ENCODE results near the gene YIF1B.

Gene YIF1B

GRCh38 chr19:38336638-38337359 is 21.1 kb upstream of the YIF1B start:
- H3K9me3 ChIP-seq (ENCODE audit: insufficient read depth, low read length) = no peaks in the 10 kb centered on the region
- peak overlapping the region; percentile 90 for H2AFZ ChIP-seq (ENCODE audit: low read depth, low read length, severe bottlenecking)
- no peaks in the 10 kb centered on the region for H3K27me3 ChIP-seq (ENCODE audit: low read length)
- no peaks in the 10 kb centered on the region for H3K9me2 ChIP-seq (replicated peaks; ENCODE audit: insufficient read depth, low read length)
- no peaks in the 10 kb centered on the region for H3K79me2 ChIP-seq (ENCODE audit: insufficient read depth, low read length)
- H3K4me3 ChIP-seq (ENCODE audit: insufficient read depth, low read length, poor library complexity, severe bottlenecking) = peak overlapping the region; percentile 82
- TF ChIP-seq, protein P1, sequence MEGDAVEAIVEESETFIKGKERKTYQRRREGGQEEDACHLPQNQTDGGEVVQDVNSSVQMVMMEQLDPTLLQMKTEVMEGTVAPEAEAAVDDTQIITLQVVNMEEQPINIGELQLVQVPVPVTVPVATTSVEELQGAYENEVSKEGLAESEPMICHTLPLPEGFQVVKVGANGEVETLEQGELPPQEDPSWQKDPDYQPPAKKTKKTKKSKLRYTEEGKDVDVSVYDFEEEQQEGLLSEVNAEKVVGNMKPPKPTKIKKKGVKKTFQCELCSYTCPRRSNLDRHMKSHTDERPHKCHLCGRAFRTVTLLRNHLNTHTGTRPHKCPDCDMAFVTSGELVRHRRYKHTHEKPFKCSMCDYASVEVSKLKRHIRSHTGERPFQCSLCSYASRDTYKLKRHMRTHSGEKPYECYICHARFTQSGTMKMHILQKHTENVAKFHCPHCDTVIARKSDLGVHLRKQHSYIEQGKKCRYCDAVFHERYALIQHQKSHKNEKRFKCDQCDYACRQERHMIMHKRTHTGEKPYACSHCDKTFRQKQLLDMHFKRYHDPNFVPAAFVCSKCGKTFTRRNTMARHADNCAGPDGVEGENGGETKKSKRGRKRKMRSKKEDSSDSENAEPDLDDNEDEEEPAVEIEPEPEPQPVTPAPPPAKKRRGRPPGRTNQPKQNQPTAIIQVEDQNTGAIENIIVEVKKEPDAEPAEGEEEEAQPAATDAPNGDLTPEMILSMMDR (IDR thresholded peaks at IDR 0.05; ENCODE audit: insufficient read depth, low read length, poor library complexity, severe bottlenecking) = no peak
- TF ChIP-seq EZH2phosphoT487 (conservative IDR thresholded peaks at IDR 0.05; ENCODE audit: low read length) = no peak
- H3F3A ChIP-seq (ENCODE audit: insufficient read depth) = peaks cover 3% of the 10 kb centered on the region; the same call in 1 of the 2 replicates
- H3K4me2 ChIP-seq (ENCODE audit: low read depth, low read length, poor library complexity, severe bottlenecking) = peak overlapping the region; percentile 89
- no peaks in the 10 kb centered on the region for H4K20me1 ChIP-seq (ENCODE audit: low read depth, low read length)
- no peaks in the 10 kb centered on the region for H3K36me3 ChIP-seq (ENCODE audit: low read length)
- peak overlapping the region; percentile 86 for H3K27ac ChIP-seq (ENCODE audit: low read depth, low read length)
- H3K9ac ChIP-seq (ENCODE audit: low read length) = peak overlapping the region; percentile 68

- peaks cover 3% of the 10 kb centered on the region; the same call in 1 of the 2 replicates for H3F3A ChIP-seq (ENCODE audit: insufficient read depth)
- H3K79me2 ChIP-seq (ENCODE audit: insufficient read depth, low read length) = no peaks in the 10 kb centered on the region
- H3K9me3 ChIP-seq (ENCODE audit: insufficient read depth, low read length) = no peaks in the 10 kb centered on the region
- H3K27me3 ChIP-seq (ENCODE audit: low read length) = no peaks in the 10 kb centered on the region
- H3K4me3 ChIP-seq (ENCODE audit: insufficient read depth, low read length, poor library complexity, severe bottlenecking) = peak overlapping the region; percentile 82
- TF ChIP-seq, protein P1 (IDR thresholded peaks at IDR 0.05; ENCODE audit: insufficient read depth, low read length, poor library complexity, severe bottlenecking) = no peak
- no peak for TF ChIP-seq EZH2phosphoT487 (conservative IDR thresholded peaks at IDR 0.05; ENCODE audit: low read length)
- no peaks in the 10 kb centered on the region for H3K36me3 ChIP-seq (ENCODE audit: low read length)
- H4K20me1 ChIP-seq (ENCODE audit: low read depth, low read length) = no peaks in the 10 kb centered on the region
- peak overlapping the region; percentile 89 for H3K4me2 ChIP-seq (ENCODE audit: low read depth, low read length, poor library complexity, severe bottlenecking)
- no peaks in the 10 kb centered on the region for H3K9me2 ChIP-seq (replicated peaks; ENCODE audit: insufficient read depth, low read length)
- peak overlapping the region; percentile 90 for H2AFZ ChIP-seq (ENCODE audit: low read depth, low read length, severe bottlenecking)
- peak overlapping the region; percentile 68 for H3K9ac ChIP-seq (ENCODE audit: low read length)
- H3K27ac ChIP-seq (ENCODE audit: low read depth, low read length) = peak overlapping the region; percentile 86
Observed at GRCh38 chr19:38335949-38336637, 20.3 kb upstream of the YIF1B start.

GRCh38 chr19:38333245-38333644 is 17.5 kb upstream of the YIF1B start:
- no peak for TF ChIP-seq EZH2phosphoT487 (conservative IDR thresholded peaks at IDR 0.05; ENCODE audit: low read length)
- TF ChIP-seq, protein P1 (IDR thresholded peaks at IDR 0.05; ENCODE audit: insufficient read depth, low read length, poor library complexity, severe bottlenecking) = no peak
- no peak overlapping the region for H3K4me2 ChIP-seq (ENCODE audit: low read depth, low read length, poor library complexity, severe bottlenecking)

More at GRCh38 chr19:38333245-38333644, 17.5 kb upstream of the YIF1B start:
- no peaks in the 10 kb centered on the region for H3K79me2 ChIP-seq (ENCODE audit: insufficient read depth, low read length)
- H3K36me3 ChIP-seq (ENCODE audit: low read length) = no peaks in the 10 kb centered on the region
- no peak overlapping the region for H3K27ac ChIP-seq (ENCODE audit: low read depth, low read length)
- H2AFZ ChIP-seq (ENCODE audit: low read depth, low read length, severe bottlenecking) = no peak overlapping the region
- H3F3A ChIP-seq (ENCODE audit: insufficient read depth) = peaks cover 3% of the 10 kb centered on the region; the same call in 1 of the 2 replicates
- H3K27me3 ChIP-seq (ENCODE audit: low read length) = no peaks in the 10 kb centered on the region
- no peaks in the 10 kb centered on the region for H3K9me2 ChIP-seq (replicated peaks; ENCODE audit: insufficient read depth, low read length)
- no peaks in the 10 kb centered on the region for H4K20me1 ChIP-seq (ENCODE audit: low read depth, low read length)
- no peaks in the 10 kb centered on the region for H3K9me3 ChIP-seq (ENCODE audit: insufficient read depth, low read length)
- no peak overlapping the region for H3K4me3 ChIP-seq (ENCODE audit: insufficient read depth, low read length, poor library complexity, severe bottlenecking)
- no peak overlapping the region for H3K9ac ChIP-seq (ENCODE audit: low read length)

All from SU-DHL-6 (cell line).